ENCODE data around the gene ALDOA. TPM values are rescaled to one million over a fixed set of nuclear protein-coding genes. Genes with fewer than 3 reads are reported as not detected.
"Not testable (repeated sequence)": the region's sequence is repeated elsewhere in the genome, so short reads cannot be mapped to it uniquely, and the experiment has no call there.

ALDOA gene
- total RNA-seq, 1 donor from 2014 or later: 1,718 TPM

- Mint-ChIP-seq H3K4me3 (no peak overlapping the region), H3K36me3 (ENCODE audit: low read depth) (no peaks in the 10 kb centered on the region), H3K27ac (no peak overlapping the region), H3K9me3 (no peaks in the 10 kb centered on the region), H3K27me3 (ENCODE audit: insufficient read depth) (peaks cover 39% of the 10 kb centered on the region), H3K4me1 (ENCODE audit: low read depth) (peaks cover 7% of the 10 kb centered on the region)
- intact Hi-C loops (cut with micrococcal nuclease): no loop called here
- no peak for DNase-seq (ENCODE audit: low spot score)
Observed at GRCh38 chr16:30028438-30029076, 37.0 kb upstream of the ALDOA start.

GRCh38 chr16:30030011-30030685 is 35.4 kb upstream of the ALDOA start:
- Mint-ChIP-seq H3K27ac (peak overlapping the region; percentile 38), H3K36me3 (ENCODE audit: low read depth) (no peaks in the 10 kb centered on the region), H3K27me3 (ENCODE audit: insufficient read depth) (peaks cover 45% of the 10 kb centered on the region), H3K9me3 (no peaks in the 10 kb centered on the region), H3K4me1 (ENCODE audit: low read depth) (peaks cover 9% of the 10 kb centered on the region), H3K4me3 (no peak overlapping the region)
- intact Hi-C loops (cut with micrococcal nuclease): no loop called here
- DNase-seq (ENCODE audit: low spot score): no peak

- no peaks in the 10 kb centered on the region for H3K36me3 Mint-ChIP-seq (ENCODE audit: low read depth)
- H3K27me3 Mint-ChIP-seq (ENCODE audit: insufficient read depth): peaks cover 50% of the 10 kb centered on the region
- DNase-seq (ENCODE audit: low spot score): no peak
- no peak within 1 kb of the TSS for H3K4me3 Mint-ChIP-seq
- peaks cover 16% of the 10 kb centered on the region for H3K4me1 Mint-ChIP-seq (ENCODE audit: low read depth)
- H3K9me3 Mint-ChIP-seq: no peaks in the 10 kb centered on the region
- intact Hi-C loops (cut with micrococcal nuclease): no loop called here
- peak within 1 kb of the TSS; percentile 38 for H3K27ac Mint-ChIP-seq
Observed at GRCh38 chr16:30030841-30031413, 34.6 kb upstream of the ALDOA start, which contains the start of gene TLCD3B. TSS of gene TLCD3B (minus strand) at chr16:30031271. CDS start at chr16:30030527, 744 bp downstream.

GRCh38 chr16:30031477-30031918 is 34.1 kb upstream of the ALDOA start:
- no peaks in the 10 kb centered on the region for H3K36me3 Mint-ChIP-seq (ENCODE audit: low read depth)
- no peaks in the 10 kb centered on the region for H3K9me3 Mint-ChIP-seq
- intact Hi-C loops (cut with micrococcal nuclease): no loop called here
- H3K4me1 Mint-ChIP-seq (ENCODE audit: low read depth): peaks cover 16% of the 10 kb centered on the region
- H3K27ac Mint-ChIP-seq: no peak overlapping the region
- DNase-seq (ENCODE audit: low spot score): no peak
- no peak overlapping the region for H3K4me3 Mint-ChIP-seq
- H3K27me3 Mint-ChIP-seq (ENCODE audit: insufficient read depth): peaks cover 51% of the 10 kb centered on the region

GRCh38 chr16:30032083-30032819 is 33.3 kb upstream of the ALDOA start:
- H3K27ac Mint-ChIP-seq: no peak overlapping the region
- H3K27me3 Mint-ChIP-seq (ENCODE audit: insufficient read depth): peaks cover 48% of the 10 kb centered on the region
- H3K9me3 Mint-ChIP-seq: no peaks in the 10 kb centered on the region
- H3K4me3 Mint-ChIP-seq: no peak overlapping the region
- DNase-seq (ENCODE audit: low spot score): peak; percentile 61
- H3K4me1 Mint-ChIP-seq (ENCODE audit: low read depth): peaks cover 16% of the 10 kb centered on the region
- intact Hi-C loops (cut with micrococcal nuclease): loop anchor here (1.0 kb wide), 1 partner anchor 340 kb away; no protein-coding TSS in a partner anchor
- H3K36me3 Mint-ChIP-seq (ENCODE audit: low read depth): no peaks in the 10 kb centered on the region

DNA sequence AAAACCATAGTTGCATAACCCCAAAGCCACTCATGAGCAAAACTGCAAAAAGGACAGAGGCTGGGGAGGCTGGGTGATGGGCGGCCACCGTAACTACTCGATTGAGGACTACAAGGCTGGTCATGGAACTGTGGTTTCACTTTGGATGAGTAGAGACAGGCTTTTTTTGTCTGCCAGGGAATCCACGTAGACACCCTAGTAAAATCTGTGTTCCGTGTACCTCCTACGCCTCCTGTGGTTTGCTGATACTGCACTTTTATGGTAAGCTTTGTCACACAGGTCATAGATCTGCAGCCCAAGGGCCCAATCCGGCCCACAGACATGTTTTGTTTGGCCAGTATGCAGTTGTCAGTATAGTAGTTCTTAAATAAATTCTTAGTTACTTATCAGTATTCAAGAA is 32.3 kb upstream of the ALDOA start:
- no peak for DNase-seq (ENCODE audit: low spot score)
- intact Hi-C loops (cut with micrococcal nuclease): no loop called here
- H3K27ac Mint-ChIP-seq: no peak overlapping the region
- H3K4me1 Mint-ChIP-seq (ENCODE audit: low read depth): peaks cover 16% of the 10 kb centered on the region
- H3K27me3 Mint-ChIP-seq (ENCODE audit: insufficient read depth): peaks cover 41% of the 10 kb centered on the region
- no peaks in the 10 kb centered on the region for H3K36me3 Mint-ChIP-seq (ENCODE audit: low read depth)
- no peak overlapping the region for H3K4me3 Mint-ChIP-seq
- H3K9me3 Mint-ChIP-seq: no peaks in the 10 kb centered on the region

DNA sequence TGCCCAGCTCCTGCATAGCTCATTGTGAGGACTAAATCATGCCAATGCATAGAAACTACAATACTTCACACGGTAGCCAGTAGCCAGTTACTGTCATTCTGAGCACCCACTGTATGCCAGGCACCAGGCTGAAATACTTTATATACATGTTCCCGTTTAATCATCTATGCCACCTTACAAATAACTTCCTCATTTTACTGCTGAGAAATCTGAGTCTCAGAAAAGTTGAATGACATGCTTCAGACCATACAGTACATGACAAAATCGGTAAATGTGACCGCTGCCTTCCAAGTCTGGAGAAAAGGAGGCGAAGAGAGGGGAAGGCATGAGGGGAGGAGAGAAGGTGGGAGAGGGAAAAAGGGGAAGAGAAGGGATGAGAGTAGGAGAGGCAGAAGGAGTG is 25.3 kb upstream of the ALDOA start:
- Mint-ChIP-seq H3K36me3 (ENCODE audit: low read depth) (peaks cover 2% of the 10 kb centered on the region), H3K4me1 (ENCODE audit: low read depth) (peaks cover 6% of the 10 kb centered on the region), H3K27me3 (ENCODE audit: insufficient read depth) (peaks cover 37% of the 10 kb centered on the region), H3K4me3 (no peak overlapping the region), H3K27ac (no peak overlapping the region), H3K9me3 (no peaks in the 10 kb centered on the region)
- intact Hi-C loops (cut with micrococcal nuclease): no loop called here
- no peak for DNase-seq (ENCODE audit: low spot score)

GRCh38 chr16:30040690-30041089 is 24.9 kb upstream of the ALDOA start:
- H3K9me3 Mint-ChIP-seq; H3K36me3 Mint-ChIP-seq (ENCODE audit: low read depth); H3K4me1 Mint-ChIP-seq (ENCODE audit: low read depth); H3K27ac Mint-ChIP-seq; intact Hi-C loops (cut with micrococcal nuclease); H3K4me3 Mint-ChIP-seq; DNase-seq (ENCODE audit: low spot score): not testable (repeated sequence)
- H3K27me3 Mint-ChIP-seq (ENCODE audit: insufficient read depth): peaks cover 33% of the 10 kb centered on the region

GRCh38 chr16:30041841-30042240 is 23.7 kb upstream of the ALDOA start:
- no peaks in the 10 kb centered on the region for H3K9me3 Mint-ChIP-seq
- intact Hi-C loops (cut with micrococcal nuclease): no loop called here

GRCh38 chr16:30046178-30046577 is 19.4 kb upstream of the ALDOA start:
- no peak overlapping the region for H3K4me3 Mint-ChIP-seq

More at GRCh38 chr16:30041841-30042240, 23.7 kb upstream of the ALDOA start:
- DNase-seq (ENCODE audit: low spot score): no peak
- Mint-ChIP-seq H3K4me3 (no peak overlapping the region), H3K27ac (no peak overlapping the region), H3K27me3 (ENCODE audit: insufficient read depth) (peaks cover 29% of the 10 kb centered on the region), H3K36me3 (ENCODE audit: low read depth) (peaks cover 2% of the 10 kb centered on the region), H3K4me1 (ENCODE audit: low read depth) (no peaks in the 10 kb centered on the region)

GRCh38 chr16:30046588-30046987 is 19.0 kb upstream of the ALDOA start:
- intact Hi-C loops (cut with micrococcal nuclease): no loop called here

More at GRCh38 chr16:30046178-30046577, 19.4 kb upstream of the ALDOA start:
- Mint-ChIP-seq H3K4me1 (ENCODE audit: low read depth) (no peaks in the 10 kb centered on the region), H3K27ac (no peak overlapping the region), H3K36me3 (ENCODE audit: low read depth) (no peaks in the 10 kb centered on the region), H3K9me3 (no peaks in the 10 kb centered on the region), H3K27me3 (ENCODE audit: insufficient read depth) (peaks cover 18% of the 10 kb centered on the region)
- no peak for DNase-seq (ENCODE audit: low spot score)
- intact Hi-C loops (cut with micrococcal nuclease): no loop called here

GRCh38 chr16:30049871-30050270 is 15.7 kb upstream of the ALDOA start:
- no peak for DNase-seq (ENCODE audit: low spot score)
- Mint-ChIP-seq H3K4me1 (ENCODE audit: low read depth) (peaks cover 22% of the 10 kb centered on the region), H3K9me3 (no peaks in the 10 kb centered on the region), H3K27me3 (ENCODE audit: insufficient read depth) (peaks cover 3% of the 10 kb centered on the region), H3K36me3 (ENCODE audit: low read depth) (no peaks in the 10 kb centered on the region), H3K27ac (no peak overlapping the region), H3K4me3 (no peak overlapping the region)
- intact Hi-C loops (cut with micrococcal nuclease): no loop called here

More at GRCh38 chr16:30046588-30046987, 19.0 kb upstream of the ALDOA start:
- peaks cover 3% of the 10 kb centered on the region for H3K4me1 Mint-ChIP-seq (ENCODE audit: low read depth)
- no peak overlapping the region for H3K4me3 Mint-ChIP-seq
- DNase-seq (ENCODE audit: low spot score): no peak
- no peaks in the 10 kb centered on the region for H3K9me3 Mint-ChIP-seq
- H3K27me3 Mint-ChIP-seq (ENCODE audit: insufficient read depth): peaks cover 18% of the 10 kb centered on the region
- H3K36me3 Mint-ChIP-seq (ENCODE audit: low read depth): no peaks in the 10 kb centered on the region
- H3K27ac Mint-ChIP-seq: no peak overlapping the region

Measured in activated T-helper 1 cell treated with anti-CD3 and anti-CD28 coated beads, Interleukin-12 subunit alpha, Interleukin-12 subunit beta, Interleukin-2, Interleukin-4 antibody, amounts not matched to agents 30 ng/mL and 10 ng/mL and 1 ng/mL, durations not matched to agents 14 hours and 24 hours and 36 hours (primary cell).